Epithelial cell of prostate (primary cell): ENCODE results near the gene UCMA.

Experiments
- DNase-seq: peaks from one replicate; pipeline ENCODE4 v3.0.0-alpha.2; 2011; ENCODE audit warnings: low read depth, low spot score
- H3K27ac ChIP-seq: fragments of 450-650 bp; 2 replicates; pipeline ENCODE4 v1.5.1; 2017; ENCODE audit warnings: mild to moderate bottlenecking

The UCMA gene

GRCh38 chr10:13191362-13191761, 42.8 kb downstream of the UCMA start:
- DNase-seq = no peak
- H3K27ac ChIP-seq = no peak overlapping the region

GRCh38 chr10:13190816-13191215, 43.4 kb downstream of the UCMA start:
- no peak for DNase-seq
- H3K27ac ChIP-seq = no peak overlapping the region

GRCh38 chr10:13189961-13190360, 44.2 kb downstream of the UCMA start:
- H3K27ac ChIP-seq = no peak overlapping the region
- no peak for DNase-seq

GRCh38 chr10:13188593-13188992, 45.6 kb downstream of the UCMA start:
- no peak for DNase-seq
- H3K27ac ChIP-seq = no peak overlapping the region

GRCh38 chr10:13187135-13187534, 47.0 kb downstream of the UCMA start:
- no peak for DNase-seq
- H3K27ac ChIP-seq = no peak overlapping the region

- DNase-seq = no peak
- no peak overlapping the region for H3K27ac ChIP-seq
These were observed 49.3 kb downstream of the UCMA start for GRCh38 chr10:13184730-13185514.

- H3K27ac ChIP-seq = no peak overlapping the region
- DNase-seq = no peak
These were observed 49.9 kb downstream of the UCMA start for GRCh38 chr10:13184276-13184675.

- H3K27ac ChIP-seq = no peak overlapping the region
- DNase-seq = no peak
These were observed 50.5 kb downstream of the UCMA start for GRCh38 chr10:13183625-13184024.

GRCh38 chr10:13182424-13182823, 51.8 kb downstream of the UCMA start:
- no peak overlapping the region for H3K27ac ChIP-seq
- no peak for DNase-seq

GRCh38 chr10:13180788-13181187, 53.4 kb downstream of the UCMA start:
- no peak for DNase-seq
- no peak overlapping the region for H3K27ac ChIP-seq

GRCh38 chr10:13173616-13174015, 60.6 kb downstream of the UCMA start:
- H3K27ac ChIP-seq = no peak overlapping the region

More at GRCh38 chr10:13173616-13174015, 60.6 kb downstream of the UCMA start:
- DNase-seq = no peak
